Upper lobe of right lung (tissue), 1 donor: Measurements from ENCODE around the gene PLGRKT. TPM values are rescaled to one million over a fixed set of nuclear protein-coding genes. Genes with fewer than 3 reads are reported as not detected.
A peak's percentile ranks its signal among the peaks of the same experiment; 100 is the strongest.
"Not testable (repeated sequence)": the region's sequence is repeated elsewhere in the genome, so short reads cannot be mapped to it uniquely, and the experiment has no call there.

ENCODE experiments used
- ATAC-seq: fragments of 200-7000 bp; cut with Tn5 transposase; one replicate; pipeline ENCODE4 v1.9.1; 2020; ENCODE audit warnings: mild to moderate bottlenecking, moderate library complexity
- DNase-seq: peaks from one replicate; pipeline ENCODE4 v3.0.0-alpha.2; 2020
- H3K27ac ChIP-seq: fragments of 200-600 bp; one replicate; pipeline ENCODE4 v1.8.0; 2022
- H3K27me3 ChIP-seq: fragments of 200-600 bp; one replicate; pipeline ENCODE4 v1.8.0; 2022; ENCODE audit warnings: mild to moderate bottlenecking
- H3K36me3 ChIP-seq: fragments of 200-600 bp; one replicate; pipeline ENCODE4 v1.8.0; 2022
- H3K4me1 ChIP-seq: fragments of 200-600 bp; one replicate; pipeline ENCODE4 v1.8.0; 2022
- H3K4me3 ChIP-seq: fragments of 200-600 bp; one replicate; pipeline ENCODE4 v1.8.0; 2022; ENCODE audit warnings: mild to moderate bottlenecking
- H3K9me3 ChIP-seq: fragments of 200-600 bp; one replicate; pipeline ENCODE4 v1.8.0; 2022
- intact Hi-C: fragments of 100-400 bp; cut with DNase I; formaldehyde crosslinking; loops from one replicate; pipeline ENCODE4 v1.11.0; 2022
- total RNA-seq: library from RNA; stranded (reverse); fragmentation: NEBNext Ultra II Directional; extraction: Animal tissue kit (Norgen Biotek cat#: 25700); gene quantifications from one replicate; pipeline ENCODE4 v1.2.1, GENCODE V29; 2021
- TF ChIP-seq, protein P1 (sequence below): fragments of 200-600 bp; IDR thresholded peaks from one replicate; pipeline ENCODE4 v1.8.0; 2022; ENCODE audit warnings: antibody characterized with exemption
- donor health status: DM: no; HTN: yes; CAD: no; lungs with severe emphysema.

PLGRKT gene
- total RNA-seq, 1 donor from 2014 or later, result 18.0 TPM

DNA sequence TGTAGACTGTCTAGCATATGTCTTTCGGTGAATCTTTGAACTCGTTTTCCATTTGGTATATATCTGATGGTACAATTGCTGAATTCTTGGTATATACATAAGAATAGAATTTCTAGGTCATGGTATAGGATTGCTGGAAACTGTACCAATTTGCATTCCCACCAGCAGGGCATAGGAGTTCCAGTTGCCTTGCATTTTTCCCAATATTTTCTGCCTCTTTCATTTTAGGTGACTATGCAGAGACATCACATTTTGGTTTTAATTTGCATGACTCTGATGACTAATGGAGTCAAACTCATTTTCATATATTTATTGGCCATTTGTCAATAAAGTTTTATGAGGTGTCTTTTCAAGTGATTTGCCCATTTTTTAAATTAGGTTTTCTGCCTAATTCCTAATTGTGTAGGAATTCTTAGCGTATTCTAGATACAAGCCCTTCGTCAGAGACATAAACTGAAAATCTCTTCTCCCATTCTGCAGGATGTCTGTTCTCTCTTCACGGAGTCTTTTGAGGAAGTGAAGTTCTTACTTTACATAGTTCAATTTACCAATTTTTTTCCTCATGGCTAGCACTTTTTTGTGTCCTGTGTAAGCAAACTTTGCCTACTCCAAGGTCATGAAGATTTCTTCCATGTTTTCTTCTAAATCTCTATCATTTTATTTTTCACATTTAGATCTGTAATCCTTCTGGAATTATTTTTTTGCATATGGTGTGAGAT is 43.8 kb upstream of the PLGRKT start:
- no peak overlapping the region for H3K27ac ChIP-seq
- intact Hi-C loops, result no loop called here
- DNase-seq, result no peak
- no peaks in the 10 kb centered on the region for H3K27me3 ChIP-seq
- TF ChIP-seq, protein P1, sequence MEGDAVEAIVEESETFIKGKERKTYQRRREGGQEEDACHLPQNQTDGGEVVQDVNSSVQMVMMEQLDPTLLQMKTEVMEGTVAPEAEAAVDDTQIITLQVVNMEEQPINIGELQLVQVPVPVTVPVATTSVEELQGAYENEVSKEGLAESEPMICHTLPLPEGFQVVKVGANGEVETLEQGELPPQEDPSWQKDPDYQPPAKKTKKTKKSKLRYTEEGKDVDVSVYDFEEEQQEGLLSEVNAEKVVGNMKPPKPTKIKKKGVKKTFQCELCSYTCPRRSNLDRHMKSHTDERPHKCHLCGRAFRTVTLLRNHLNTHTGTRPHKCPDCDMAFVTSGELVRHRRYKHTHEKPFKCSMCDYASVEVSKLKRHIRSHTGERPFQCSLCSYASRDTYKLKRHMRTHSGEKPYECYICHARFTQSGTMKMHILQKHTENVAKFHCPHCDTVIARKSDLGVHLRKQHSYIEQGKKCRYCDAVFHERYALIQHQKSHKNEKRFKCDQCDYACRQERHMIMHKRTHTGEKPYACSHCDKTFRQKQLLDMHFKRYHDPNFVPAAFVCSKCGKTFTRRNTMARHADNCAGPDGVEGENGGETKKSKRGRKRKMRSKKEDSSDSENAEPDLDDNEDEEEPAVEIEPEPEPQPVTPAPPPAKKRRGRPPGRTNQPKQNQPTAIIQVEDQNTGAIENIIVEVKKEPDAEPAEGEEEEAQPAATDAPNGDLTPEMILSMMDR, result no peak
- ATAC-seq, result no peak
- no peaks in the 10 kb centered on the region for H3K4me1 ChIP-seq
- no peaks in the 10 kb centered on the region for H3K36me3 ChIP-seq
- H3K4me3 ChIP-seq, result no peak overlapping the region
- H3K9me3 ChIP-seq, result no peaks in the 10 kb centered on the region

DNA sequence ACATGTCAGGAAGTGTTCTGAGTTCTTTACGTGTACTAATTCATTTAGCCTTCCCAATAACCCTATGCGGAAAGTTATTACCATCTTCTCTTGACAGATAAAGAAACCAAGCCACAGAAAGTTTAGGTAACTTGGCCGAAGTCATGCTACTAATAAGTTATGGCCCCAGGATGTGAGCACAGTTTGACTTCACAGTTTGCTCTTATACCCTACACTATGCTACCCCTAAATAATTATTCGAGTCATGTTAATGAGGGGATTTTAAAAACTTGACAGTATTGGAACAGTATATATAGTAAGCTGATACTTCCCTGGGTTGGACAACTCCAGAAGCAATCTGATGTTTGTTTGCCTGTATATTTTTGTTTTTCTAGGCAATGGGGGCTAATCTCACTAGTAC is 43.2 kb upstream of the PLGRKT start:
- Histone ChIP-seq H3K9me3 (no peaks in the 10 kb centered on the region), H3K36me3 (no peaks in the 10 kb centered on the region), H3K27me3 (no peaks in the 10 kb centered on the region), H3K4me3 (no peak overlapping the region), H3K27ac (no peak overlapping the region), H3K4me1 (no peaks in the 10 kb centered on the region)
- TF ChIP-seq, protein P1, result no peak
- intact Hi-C loops, result no loop called here
- DNase-seq, result no peak
- no peak for ATAC-seq

DNA sequence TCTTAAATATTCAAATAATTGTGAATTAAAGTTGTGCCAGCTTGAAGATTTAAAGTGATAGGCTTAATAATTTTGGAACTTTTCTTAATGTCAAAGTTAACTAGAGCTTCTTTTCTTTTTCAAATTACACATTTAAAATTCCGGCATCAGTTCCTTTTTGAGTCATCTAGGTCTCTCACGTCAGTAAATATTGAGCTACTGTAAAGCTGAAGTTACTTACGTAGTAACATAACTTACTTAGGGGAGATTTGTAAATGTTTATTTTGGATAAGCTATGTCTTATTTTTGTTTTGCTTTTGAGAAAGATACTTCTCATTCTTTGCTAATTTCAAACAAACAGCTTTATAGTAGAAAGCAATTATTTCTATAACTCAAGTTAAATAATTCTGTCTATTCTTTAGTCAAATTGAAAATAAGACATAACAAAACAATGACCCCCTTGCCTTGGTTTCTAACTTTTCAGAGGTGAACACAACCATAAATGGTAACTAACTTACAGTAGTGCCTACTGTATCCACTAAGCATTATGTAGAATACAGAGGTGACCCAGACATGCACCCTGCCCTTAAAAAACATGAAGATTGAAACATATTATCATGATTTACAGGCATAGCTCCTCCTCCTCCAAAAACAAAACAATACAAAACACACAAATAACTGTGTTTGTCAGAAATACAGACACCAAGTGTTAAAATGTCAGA is 42.4 kb upstream of the PLGRKT start:
- Histone ChIP-seq H3K27ac (no peak overlapping the region), H3K27me3 (no peaks in the 10 kb centered on the region), H3K36me3 (no peaks in the 10 kb centered on the region), H3K9me3 (no peaks in the 10 kb centered on the region), H3K4me3 (no peak overlapping the region), H3K4me1 (no peaks in the 10 kb centered on the region)
- ATAC-seq (no peak), DNase-seq (no peak)
- TF ChIP-seq, protein P1, result no peak
- intact Hi-C loops, result no loop called here

DNA sequence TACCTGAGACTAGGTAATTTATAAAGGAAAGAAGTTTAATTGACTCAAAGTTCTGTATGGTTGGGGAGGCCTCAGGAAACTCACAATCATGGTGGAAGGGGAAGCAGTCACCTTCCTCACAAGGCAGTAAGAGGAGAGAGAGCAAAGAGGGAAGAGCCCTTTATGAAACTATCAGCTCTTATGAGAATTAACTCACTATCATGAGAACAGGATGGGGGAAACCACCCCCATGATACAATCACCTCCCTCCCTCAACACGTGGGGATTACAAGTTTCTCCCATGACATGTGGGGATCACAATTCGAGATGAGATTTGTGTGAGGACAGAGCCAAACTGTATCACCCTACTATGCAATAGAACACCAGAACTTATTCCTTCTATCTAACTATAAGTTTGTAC is 40.5 kb upstream of the PLGRKT start:
- Histone ChIP-seq H3K4me1 (no peaks in the 10 kb centered on the region), H3K9me3 (no peaks in the 10 kb centered on the region), H3K4me3 (no peak overlapping the region), H3K27ac (no peak overlapping the region), H3K27me3 (no peaks in the 10 kb centered on the region), H3K36me3 (no peaks in the 10 kb centered on the region)
- ATAC-seq (peak; percentile 58), DNase-seq (no peak)
- intact Hi-C loops, result no loop called here
- TF ChIP-seq, protein P1, result no peak

DNA sequence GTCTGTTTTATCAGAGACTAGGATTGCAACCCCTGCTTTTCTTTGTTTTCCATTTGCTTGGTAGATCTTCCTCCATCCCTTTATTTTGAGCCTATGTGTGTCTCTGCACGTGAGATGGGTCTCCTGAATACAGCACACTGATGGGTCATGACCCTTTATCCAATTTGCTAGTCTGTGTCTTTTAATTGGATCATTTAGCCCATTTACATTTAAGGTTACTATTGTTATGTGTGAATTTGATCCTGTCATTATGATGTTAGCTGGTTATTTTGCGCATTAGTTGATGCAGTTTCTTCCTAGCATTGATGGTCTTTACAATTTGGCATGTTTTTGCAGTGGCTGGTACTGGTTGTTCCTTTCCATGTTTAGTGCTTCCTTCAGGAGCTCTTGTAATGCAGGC is 37.9 kb upstream of the PLGRKT start:
- intact Hi-C loops, H3K27me3 ChIP-seq, H3K27ac ChIP-seq, H3K4me3 ChIP-seq, H3K4me1 ChIP-seq, H3K9me3 ChIP-seq, DNase-seq, H3K36me3 ChIP-seq, ATAC-seq: not testable (repeated sequence)

DNA sequence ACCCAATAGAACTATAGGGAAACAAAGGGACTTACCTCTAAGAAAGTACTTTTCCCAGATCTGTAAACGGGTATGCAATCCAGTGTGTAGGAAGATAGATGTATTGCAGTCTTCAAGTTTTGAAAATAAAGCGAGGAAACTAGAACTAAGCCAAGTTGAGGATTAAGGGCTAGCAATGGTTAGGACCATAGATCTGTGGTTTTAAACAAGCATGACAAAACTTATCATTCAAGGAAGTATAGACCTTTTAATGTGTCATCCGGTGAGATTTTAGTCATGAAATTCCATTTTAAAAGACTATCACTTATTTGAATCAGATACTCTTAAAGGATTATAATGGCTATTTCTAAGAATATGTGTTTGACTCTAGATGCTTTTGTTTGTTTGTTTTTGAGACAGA is 33.1 kb upstream of the PLGRKT start:
- intact Hi-C loops, result no loop called here

More for the DNA sequence above, 33.1 kb upstream of the PLGRKT start:
- Histone ChIP-seq H3K36me3 (peaks cover 37% of the 10 kb centered on the region), H3K4me3 (no peak overlapping the region), H3K27ac (no peak overlapping the region), H3K4me1 (no peaks in the 10 kb centered on the region), H3K27me3 (no peaks in the 10 kb centered on the region), H3K9me3 (no peaks in the 10 kb centered on the region)
- DNase-seq, result no peak
- ATAC-seq, result no peak
- TF ChIP-seq, protein P1, result no peak
